Neural crest cell (in vitro differentiated cells): Measurements from ENCODE around the gene SLC25A42. TPM values are rescaled to one million over a fixed set of nuclear protein-coding genes. Genes with fewer than 3 reads are reported as not detected.
"Not testable (repeated sequence)": the region's sequence is repeated elsewhere in the genome, so short reads cannot be mapped to it uniquely, and the experiment has no call there.

Experiments
- DNase-seq: peaks from one replicate; pipeline ENCODE4 v3.0.0; 2021; ENCODE audit warnings: low read depth, mixed read lengths, low spot score
- H3K27ac Mint-ChIP-seq: one replicate; pipeline ENCODE4 v1.8.0; 2021; ENCODE audit warnings: mild to moderate bottlenecking, mixed read lengths; ENCODE audit not compliant: unreplicated experiment
- H3K27me3 Mint-ChIP-seq: 2 replicates; pipeline ENCODE4 v1.8.0; 2021; ENCODE audit warnings: low read depth, mild to moderate bottlenecking, mixed read lengths
- H3K36me3 Mint-ChIP-seq: 2 replicates; pipeline ENCODE4 v1.8.0; 2021; ENCODE audit warnings: low read depth, mild to moderate bottlenecking, mixed read lengths
- H3K4me1 Mint-ChIP-seq: 2 replicates; pipeline ENCODE4 v1.8.0; 2021; ENCODE audit warnings: mixed read lengths
- H3K4me3 Mint-ChIP-seq: one replicate; pipeline ENCODE4 v1.8.0; 2021; ENCODE audit warnings: mild to moderate bottlenecking, mixed read lengths
- H3K9me3 Mint-ChIP-seq: 2 replicates; pipeline ENCODE4 v1.8.0; 2021; ENCODE audit warnings: mixed read lengths
- total RNA-seq: library from RNA; stranded (reverse); gene quantifications from 2 replicates; pipeline ENCODE4 v1.2.1, GENCODE V29; 2021
- TF ChIP-seq, protein P1 (sequence below): fragments of 200-600 bp; sonication (generic); conservative IDR thresholded peaks from 2 replicates; pipeline ENCODE4 v1.5.0; 2021; ENCODE audit warnings: antibody characterized with exemption, mild to moderate bottlenecking

SLC25A42 gene
- total RNA-seq, 1 donor from 2014 or later, result 10.5 TPM

DNA sequence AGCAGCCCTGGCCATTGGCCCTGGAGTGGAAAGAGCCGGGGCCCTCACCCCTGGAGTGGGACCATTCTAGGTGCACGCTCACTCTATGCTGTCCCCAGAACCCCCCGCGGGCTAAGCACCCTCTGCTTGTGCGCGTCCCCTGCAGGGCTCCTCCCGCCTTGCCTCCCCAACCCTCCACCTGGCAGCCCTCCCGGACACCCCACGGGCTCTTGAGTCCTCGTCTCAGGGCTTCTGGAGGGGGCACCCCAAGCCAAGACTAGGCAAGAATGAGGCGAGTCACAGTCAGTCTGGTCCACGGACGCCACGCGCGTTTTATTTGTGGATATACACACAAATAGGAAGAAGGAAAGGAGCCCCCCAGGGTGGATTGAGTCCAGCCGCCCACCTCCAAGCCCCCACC is 81.5 kb downstream of the SLC25A42 start:
- no peak overlapping the region for H3K4me3 Mint-ChIP-seq
- peaks cover 5% of the 10 kb centered on the region for H3K27me3 Mint-ChIP-seq
- H3K36me3 Mint-ChIP-seq, result no peaks in the 10 kb centered on the region
- no peak overlapping the region for H3K27ac Mint-ChIP-seq
- no peak for DNase-seq
- no peaks in the 10 kb centered on the region for H3K4me1 Mint-ChIP-seq
- TF ChIP-seq, protein P1, sequence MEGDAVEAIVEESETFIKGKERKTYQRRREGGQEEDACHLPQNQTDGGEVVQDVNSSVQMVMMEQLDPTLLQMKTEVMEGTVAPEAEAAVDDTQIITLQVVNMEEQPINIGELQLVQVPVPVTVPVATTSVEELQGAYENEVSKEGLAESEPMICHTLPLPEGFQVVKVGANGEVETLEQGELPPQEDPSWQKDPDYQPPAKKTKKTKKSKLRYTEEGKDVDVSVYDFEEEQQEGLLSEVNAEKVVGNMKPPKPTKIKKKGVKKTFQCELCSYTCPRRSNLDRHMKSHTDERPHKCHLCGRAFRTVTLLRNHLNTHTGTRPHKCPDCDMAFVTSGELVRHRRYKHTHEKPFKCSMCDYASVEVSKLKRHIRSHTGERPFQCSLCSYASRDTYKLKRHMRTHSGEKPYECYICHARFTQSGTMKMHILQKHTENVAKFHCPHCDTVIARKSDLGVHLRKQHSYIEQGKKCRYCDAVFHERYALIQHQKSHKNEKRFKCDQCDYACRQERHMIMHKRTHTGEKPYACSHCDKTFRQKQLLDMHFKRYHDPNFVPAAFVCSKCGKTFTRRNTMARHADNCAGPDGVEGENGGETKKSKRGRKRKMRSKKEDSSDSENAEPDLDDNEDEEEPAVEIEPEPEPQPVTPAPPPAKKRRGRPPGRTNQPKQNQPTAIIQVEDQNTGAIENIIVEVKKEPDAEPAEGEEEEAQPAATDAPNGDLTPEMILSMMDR, result no peak
- no peaks in the 10 kb centered on the region for H3K9me3 Mint-ChIP-seq

DNA sequence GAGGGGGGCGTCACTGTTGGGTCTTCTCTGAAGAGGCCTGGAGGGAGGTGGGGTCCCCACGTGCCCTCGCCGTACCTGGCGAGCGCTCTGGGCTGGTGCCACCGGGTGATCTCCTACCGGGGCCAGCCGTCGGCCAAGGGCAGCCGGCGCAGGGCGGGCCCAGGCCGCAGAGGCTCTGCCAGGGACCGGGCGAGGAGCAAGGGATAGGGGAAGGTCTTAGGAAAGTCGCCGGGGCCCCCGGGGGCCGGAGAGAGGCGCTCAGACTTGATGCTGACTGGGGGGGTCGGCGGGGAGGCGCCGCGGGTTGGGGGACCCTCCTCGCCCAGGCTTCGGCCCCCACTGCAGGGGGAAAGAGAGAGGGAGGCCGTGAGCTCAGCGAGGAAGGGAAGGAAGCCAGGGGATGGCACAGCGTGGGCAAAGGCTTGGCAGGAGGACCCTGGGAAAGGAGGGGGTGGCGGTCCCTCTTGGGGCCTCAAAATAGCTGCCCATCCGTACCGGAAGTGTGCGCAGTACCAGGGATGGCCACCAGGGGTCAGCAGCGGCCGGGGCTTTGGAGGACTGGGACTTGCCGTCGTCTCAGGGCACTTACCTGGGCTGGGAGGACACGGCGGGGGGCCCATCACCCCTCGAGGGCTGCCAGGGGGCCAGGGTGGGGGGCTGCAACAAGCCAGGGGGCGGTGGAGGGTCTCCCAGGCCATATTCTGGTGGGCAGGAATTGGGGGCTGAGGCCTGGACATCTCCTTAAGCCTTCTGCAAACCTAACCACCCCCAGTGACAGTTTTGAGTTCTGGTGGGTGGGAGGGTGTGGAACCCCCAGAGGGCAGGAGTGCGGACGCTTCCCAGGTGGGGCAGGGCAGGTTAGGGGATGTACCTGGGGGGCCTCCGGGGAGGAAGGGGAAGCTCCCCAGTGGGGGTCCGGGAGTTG is 82.2 kb downstream of the SLC25A42 start:
- Mint-ChIP-seq H3K9me3 (no peaks in the 10 kb centered on the region), H3K27ac (no peak overlapping the region), H3K4me3 (no peak overlapping the region), H3K36me3 (no peaks in the 10 kb centered on the region), H3K27me3 (peaks cover 2% of the 10 kb centered on the region), H3K4me1 (no peaks in the 10 kb centered on the region)
- TF ChIP-seq, protein P1, result peak; percentile 90
- peak; percentile 96 for DNase-seq

DNA sequence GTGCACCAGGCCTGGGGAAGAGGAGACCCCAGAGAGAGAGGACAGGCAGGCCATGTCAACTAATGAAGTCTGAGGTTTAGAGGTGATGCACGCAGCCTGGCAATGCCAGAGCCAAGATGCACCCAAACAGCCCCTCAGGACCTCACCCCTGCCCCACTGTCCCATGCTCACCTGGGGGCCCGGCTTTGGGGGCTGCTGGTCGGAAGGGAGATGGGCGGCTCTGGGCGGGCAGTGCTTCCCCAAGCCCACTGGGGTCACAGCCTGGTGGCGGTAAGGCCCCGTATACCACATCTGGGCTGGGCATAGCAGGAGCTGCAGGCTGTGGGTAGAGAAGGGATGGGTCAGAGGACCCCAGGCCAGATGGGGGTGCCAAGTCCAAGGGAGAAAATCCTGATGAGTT is 83.1 kb downstream of the SLC25A42 start:
- Mint-ChIP-seq H3K4me1 (no peaks in the 10 kb centered on the region), H3K27ac (no peak overlapping the region), H3K27me3 (peaks cover 2% of the 10 kb centered on the region), H3K36me3 (no peaks in the 10 kb centered on the region), H3K4me3 (no peak overlapping the region), H3K9me3 (no peaks in the 10 kb centered on the region)
- TF ChIP-seq, protein P1, result no peak
- DNase-seq, result no peak

DNA sequence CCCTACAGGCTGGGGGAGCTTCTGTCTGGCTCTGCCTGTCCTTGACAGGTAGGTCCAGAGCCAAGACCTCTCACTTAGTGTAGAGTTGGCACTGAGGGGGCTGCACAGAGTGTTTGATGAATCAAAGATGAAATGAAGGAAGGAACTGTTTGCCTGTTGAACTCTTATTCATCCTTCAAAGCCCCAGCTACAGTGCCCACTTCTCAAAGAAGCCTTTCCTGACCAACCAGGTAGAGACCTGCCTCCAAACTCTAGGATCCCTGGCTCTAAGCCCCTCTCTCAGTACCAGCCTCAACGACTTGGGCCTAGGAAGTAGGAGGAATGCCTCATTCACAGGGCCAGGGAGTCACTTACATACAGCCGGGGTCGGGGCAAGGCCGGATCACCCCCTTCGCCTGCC is 83.5 kb downstream of the SLC25A42 start:
- H3K27me3 Mint-ChIP-seq, result no peaks in the 10 kb centered on the region
- no peaks in the 10 kb centered on the region for H3K9me3 Mint-ChIP-seq
- H3K4me1 Mint-ChIP-seq, result no peaks in the 10 kb centered on the region
- TF ChIP-seq, protein P1, result no peak
- no peak overlapping the region for H3K4me3 Mint-ChIP-seq
- no peak for DNase-seq
- H3K36me3 Mint-ChIP-seq, result no peaks in the 10 kb centered on the region
- H3K27ac Mint-ChIP-seq, result no peak overlapping the region

DNA sequence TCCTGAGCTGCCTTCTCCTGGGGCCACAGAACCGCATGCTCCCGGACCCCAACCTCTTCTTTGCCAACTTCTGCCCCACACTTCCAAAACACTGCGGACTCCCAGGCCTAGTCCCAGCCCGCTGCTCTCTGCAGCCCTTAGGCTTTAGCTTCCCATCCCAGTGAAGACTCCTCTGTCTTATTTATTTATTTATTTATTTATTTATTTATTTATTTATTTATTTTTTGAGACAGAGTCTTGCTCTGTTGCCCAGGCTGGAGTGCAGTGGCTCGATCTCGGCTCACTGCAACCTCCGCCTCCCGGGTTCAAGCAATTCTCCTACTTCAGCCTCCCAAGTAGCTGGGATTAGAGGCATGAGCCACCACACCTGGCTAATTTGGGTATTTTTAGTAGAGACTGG is 84.7 kb downstream of the SLC25A42 start:
- H3K27me3 Mint-ChIP-seq, result not testable (repeated sequence)

DNA sequence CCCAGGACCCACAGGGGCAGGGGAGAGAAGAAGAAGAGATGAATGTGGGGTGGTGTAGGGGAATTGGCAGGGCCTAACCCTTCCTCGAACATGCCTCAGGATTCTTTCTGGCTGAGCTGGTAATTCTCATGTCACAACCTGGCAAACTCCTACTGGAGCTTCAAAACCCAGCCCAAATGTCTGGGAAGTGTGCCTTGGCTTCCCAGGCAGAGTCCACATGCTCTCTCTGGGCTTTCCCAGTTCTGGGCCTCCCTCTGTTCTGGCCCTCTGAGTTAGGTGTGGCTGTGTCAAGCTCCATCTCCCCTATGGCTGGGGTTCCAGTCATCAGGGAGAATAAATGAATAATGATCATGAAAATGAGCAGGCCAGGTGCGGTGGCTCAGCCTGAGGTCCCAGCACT is 85.6 kb downstream of the SLC25A42 start:
- TF ChIP-seq, protein P1, result no peak
- H3K4me1 Mint-ChIP-seq, result no peaks in the 10 kb centered on the region
- H3K9me3 Mint-ChIP-seq, result no peaks in the 10 kb centered on the region
- no peak overlapping the region for H3K4me3 Mint-ChIP-seq
- H3K27me3 Mint-ChIP-seq, result no peaks in the 10 kb centered on the region
- DNase-seq, result no peak
- no peak overlapping the region for H3K27ac Mint-ChIP-seq
- no peaks in the 10 kb centered on the region for H3K36me3 Mint-ChIP-seq

More for the DNA sequence above, 84.7 kb downstream of the SLC25A42 start:
- H3K36me3 Mint-ChIP-seq, H3K9me3 Mint-ChIP-seq, H3K4me1 Mint-ChIP-seq, H3K4me3 Mint-ChIP-seq, H3K27ac Mint-ChIP-seq, DNase-seq: not testable (repeated sequence)
